ENCODE results near the gene GXYLT1.
"Not testable (repeated sequence)": the region's sequence is repeated elsewhere in the genome, so short reads cannot be mapped to it uniquely, and the experiment has no call there.

Gene GXYLT1

DNA sequence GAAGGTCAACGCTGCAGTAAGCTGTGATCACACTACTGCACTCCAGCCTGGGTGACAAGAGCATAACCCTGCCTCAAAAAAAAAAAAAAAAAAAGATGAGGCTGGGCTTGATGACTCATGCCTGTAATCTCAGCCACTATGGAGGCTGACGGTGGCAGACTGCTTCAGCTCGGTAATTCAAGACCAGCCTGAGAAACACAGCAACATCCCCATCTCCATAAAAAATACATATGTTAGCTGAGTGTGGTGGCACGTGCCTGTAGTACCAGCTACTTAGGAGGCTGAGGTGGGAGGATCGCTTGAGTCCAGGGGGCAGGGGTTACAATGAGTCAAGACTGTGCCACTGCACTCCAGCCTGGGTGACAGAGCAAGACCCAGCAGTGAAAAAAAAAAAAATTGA, 50.4 kb downstream of the GXYLT1 start:
- DNase-seq (peak; percentile 8), ATAC-seq (peak; percentile 74)

DNA sequence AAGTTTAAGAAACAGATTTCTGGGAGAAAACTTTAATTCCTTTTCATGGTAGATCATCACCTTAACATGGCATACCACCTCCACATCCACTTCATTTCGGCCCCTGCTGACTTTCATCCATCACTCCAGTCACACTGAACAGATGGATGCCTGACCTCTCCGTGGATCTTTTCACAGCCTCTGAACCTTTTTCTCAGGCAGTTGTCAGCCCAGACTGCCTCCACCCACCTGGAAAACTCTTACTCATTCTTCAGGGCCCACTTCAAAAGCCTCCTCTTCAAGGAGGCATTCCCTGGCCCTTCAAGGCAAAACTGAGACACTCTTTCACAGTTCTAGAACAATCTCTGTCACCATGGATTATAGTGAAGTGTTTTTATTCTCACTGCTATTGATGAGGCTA, 52.9 kb downstream of the GXYLT1 start:
- DNase-seq (no peak), ATAC-seq (peak; percentile 28)

DNA sequence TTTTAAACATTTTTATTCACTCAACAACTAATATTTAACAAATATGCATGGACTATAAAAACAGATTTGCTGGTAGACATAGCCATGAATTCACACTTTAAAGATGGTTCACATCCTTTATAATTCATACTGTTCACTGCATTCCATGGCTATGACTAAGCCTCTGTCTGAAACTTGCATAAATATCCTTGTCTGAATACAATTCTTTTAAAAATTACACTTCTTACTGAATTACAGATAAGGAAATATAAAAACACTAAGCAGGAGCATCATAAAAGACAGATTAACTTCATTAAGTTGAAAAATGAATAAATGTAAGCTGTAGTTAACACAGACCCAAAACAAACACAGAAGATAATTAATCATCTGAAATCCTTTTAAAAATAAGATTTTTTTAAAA, 53.8 kb downstream of the GXYLT1 start:
- DNase-seq (no peak), ATAC-seq (no peak)

DNA sequence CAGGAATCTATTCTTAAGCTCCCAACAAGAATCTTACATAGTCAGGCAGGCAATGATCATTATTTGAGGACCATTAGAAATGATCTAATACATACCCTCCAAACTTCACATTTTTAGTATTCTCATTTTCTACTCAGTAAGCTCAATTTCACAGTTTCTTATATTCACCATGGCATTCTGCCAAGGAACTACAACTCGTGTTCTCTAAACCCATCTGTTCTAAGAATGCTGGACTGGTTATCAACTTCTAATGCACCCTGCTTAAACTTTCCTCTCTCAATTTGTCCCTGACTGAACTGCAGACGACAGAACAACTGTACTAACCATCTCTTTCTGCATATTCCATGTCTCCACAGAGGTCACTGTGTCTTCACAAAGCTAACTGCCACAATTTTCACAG, 58.6 kb downstream of the GXYLT1 start:
- ATAC-seq, result no peak
- DNase-seq, result no peak

DNA sequence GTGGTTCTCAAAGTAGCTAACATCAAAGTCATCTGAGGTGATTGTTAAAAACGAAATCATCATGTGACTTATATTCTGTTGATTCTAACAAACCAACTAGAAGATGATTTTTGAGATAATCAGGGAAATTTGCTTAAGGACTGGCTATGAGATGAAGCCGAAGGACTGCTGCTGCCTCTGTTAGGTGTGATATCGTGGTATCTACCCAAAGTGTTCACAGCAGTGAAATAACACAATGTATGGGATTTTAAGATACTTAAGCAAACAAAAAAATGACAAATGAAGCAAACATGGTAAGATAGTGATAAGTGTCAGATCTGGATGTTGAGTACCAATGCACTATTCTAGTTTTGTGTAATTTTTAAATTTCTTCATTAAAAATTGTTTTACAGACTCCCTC, 59.1 kb downstream of the GXYLT1 start:
- ATAC-seq (no peak), DNase-seq (no peak)

DNA sequence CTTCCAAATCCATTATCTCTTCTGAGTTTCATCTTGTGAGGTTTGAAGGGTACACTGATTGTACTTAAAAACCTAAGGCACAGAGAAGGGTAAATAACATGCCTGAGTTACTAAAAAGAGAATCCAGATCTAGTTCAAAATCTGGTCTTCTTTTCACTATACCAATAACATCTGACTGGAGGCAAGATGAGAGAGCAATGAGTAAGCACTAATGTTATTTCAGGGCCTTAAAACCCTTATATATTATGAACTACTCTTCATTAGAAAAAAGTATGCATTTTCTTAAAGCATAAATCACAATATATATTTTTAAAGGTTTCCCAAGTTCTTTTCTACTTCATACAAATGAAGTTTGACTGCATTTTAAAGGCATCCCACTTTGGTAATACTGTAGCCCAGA, 60.2 kb downstream of the GXYLT1 start:
- ATAC-seq (no peak), DNase-seq (no peak)

DNA sequence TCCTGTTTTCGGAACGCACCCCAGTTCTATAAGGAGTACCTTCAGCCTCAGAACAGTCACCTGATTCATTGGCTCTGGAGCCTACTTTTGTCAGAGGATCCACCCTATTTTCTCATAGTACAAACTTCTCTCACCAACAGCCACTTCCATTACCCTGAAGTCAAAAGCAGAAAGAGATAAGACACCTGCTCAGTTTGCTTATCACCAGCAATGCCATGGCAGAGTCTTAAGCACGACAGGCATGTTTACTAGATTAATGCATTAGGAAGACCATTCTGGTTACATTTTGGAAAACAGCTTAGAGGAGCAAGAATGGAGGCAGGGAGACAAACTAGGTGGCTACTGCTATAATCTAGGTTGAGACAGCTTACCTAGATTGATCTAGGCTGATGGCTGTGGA, 67.7 kb downstream of the GXYLT1 start:
- no peak for DNase-seq
- no peak for ATAC-seq

DNA sequence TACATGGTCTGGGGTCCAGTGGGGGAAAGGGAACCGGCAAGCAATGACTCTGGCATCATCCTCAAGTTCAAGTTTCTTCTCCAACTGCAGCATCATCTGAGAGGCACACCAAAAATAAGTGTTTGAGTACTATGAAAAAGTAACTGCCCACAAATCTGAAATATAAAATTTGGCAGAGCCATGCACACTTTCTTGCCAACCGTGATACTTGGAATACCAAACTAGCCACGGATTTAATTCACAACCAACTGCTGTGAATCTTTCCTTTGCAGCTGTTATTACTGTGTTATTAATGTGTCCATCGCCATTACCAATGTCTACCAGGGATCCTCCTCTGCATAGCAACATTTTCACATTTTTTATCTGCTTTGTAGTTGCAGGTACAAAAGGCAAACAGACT, 74.6 kb downstream of the GXYLT1 start:
- ATAC-seq (no peak), DNase-seq (no peak)

DNA sequence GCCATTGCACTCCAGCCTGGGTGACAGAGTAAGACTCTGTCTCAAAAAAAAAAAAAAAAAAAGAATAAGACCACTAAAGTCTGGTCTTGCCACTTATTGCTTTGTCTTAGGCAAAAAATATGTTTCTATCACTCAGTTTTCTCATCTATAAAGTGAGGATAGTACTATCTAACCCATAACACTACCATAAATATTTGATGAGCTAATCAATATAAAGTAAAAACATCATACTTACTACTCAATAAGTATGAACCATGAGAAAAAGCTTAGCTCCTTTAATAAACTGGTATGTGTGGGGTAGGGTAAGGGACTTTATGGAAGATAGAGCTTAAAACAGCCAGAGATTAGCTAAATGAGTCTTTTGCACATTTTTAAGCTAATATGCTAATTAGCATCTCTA, 85.5 kb downstream of the GXYLT1 start:
- ATAC-seq, result no peak
- DNase-seq, result no peak

DNA sequence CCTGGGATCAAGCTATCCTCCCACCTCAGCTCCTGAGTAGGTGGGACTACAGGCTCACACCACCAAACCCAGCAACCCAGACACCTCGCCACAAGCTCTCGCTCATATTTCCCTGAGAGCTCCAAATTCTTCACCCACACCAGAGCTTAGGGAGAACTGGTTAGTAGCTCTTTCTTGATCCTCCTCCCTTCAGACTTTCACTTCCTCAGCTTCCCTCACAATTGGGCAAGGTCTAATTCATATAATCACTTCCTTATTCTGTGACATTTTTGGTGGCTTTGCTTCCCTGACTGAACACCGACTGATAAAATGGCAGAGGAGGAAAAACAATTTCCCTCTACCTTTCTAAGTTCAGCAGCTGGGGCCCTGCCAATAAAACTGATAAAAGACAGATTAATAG, 88.5 kb downstream of the GXYLT1 start:
- ATAC-seq (no peak), DNase-seq (no peak)

DNA sequence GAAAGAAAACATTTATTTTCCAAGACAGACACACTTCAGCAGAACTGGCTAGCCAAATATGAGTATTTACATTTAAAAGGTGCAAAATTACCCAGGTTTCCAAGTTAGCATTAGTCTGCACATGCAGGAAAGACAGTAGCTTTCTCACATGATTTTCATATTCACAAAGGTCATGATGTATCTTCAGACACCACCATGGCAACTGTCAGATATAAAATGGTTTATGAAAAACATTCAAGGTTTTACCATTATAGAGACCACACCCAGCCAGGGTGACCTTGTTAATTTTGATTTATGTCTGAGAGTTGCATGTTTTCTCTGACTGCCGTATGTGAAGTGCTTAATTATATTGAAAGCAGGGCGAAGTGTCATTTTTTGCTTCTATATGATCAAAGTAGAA, 91.2 kb downstream of the GXYLT1 start:
- no peak for DNase-seq

DNA sequence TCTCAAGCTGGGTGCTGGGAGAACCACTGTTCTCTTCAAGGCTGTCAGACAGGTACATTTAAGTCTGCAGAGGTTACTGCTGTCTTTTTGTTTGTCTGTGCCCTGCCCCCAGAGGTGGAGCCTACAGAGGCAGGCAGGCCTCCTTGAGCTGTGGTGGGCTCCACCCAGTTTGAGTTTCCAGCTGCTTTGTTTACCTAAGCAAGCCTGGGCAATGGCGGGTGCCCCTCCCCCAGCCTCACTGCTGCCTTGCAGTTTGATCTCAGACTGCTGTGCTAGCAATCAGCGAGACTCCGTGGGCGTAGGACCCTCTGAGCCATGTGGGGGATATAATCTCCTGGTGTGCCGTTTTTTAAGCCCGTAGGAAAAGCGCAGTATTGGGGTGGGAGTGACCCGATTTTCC, 95.7 kb downstream of the GXYLT1 start:
- ATAC-seq, DNase-seq: not testable (repeated sequence)

More for the DNA sequence above, 91.2 kb downstream of the GXYLT1 start:
- no peak for ATAC-seq

DNA sequence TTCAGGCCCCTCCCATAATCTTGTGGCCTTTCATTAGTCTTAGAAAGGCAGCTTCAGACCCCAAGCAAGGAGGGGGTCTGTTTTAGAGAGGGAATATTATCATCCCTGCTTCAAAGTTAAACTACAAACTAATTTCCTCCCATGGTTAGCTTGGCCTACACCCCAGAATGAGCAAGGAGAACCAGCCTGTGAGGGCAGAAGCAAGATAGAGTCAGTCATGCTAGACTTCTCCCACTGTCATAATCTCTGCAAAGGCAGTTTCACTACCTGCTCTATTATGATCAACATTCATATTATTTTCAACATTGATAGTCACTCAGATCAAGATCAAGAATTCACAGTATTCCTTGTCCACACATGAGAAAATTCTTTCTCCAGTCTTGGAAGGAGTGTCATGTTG, 105.1 kb downstream of the GXYLT1 start:
- DNase-seq, result no peak
- ATAC-seq, result no peak

DNA sequence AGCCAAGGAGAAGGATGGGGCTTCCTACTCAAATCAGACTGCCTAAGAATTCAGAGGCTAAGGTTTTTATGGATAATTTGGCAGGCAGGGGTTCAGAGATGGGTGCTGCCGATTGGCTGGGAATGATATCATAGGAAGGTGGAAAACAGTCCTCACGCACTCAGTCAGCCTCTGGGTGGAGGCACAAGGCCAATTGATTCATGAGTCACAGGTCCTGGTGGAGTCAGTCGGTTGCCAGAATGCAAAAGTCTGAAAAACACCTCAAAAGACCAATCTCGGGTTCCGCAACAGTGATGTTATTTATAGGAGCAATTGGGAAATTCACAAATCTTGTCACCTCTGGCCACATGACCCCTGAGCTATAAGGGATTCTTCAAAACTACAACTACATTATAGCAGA, 105.5 kb downstream of the GXYLT1 start:
- ATAC-seq (no peak), DNase-seq (no peak)

DNA sequence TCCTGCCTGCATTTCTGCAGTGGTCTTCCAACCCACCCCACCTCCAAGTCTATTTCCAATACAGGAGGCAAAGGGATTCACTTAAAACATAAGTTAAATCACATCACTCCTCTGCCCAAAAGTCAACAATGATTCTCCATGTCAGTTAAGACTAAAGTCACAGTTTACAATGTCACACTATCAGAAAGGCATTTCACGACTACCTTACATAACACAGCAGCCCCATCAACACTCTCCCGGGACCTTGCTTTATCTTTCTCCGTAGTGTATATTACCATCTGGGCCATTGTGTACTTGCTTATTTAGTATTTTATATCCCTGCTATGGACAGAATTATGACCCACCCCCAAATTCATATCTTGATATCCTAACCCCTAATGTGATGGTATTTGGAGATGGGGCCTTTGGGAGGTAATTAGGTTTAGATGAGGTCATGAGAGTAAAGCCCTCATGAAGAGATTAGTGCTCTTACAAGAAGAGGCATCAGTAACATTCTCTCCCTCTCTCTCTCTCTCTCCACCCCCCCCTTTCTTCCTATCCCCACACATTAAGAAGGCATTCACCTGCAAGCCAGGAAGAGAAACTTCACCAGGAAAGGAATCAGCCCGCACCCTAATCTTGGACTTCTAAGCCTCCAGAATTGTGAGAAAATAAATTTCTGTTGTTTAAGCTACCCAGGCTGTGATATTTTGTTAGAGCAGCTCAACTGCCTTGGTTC, 112.7 kb downstream of the GXYLT1 start:
- ATAC-seq (no peak), DNase-seq (no peak)
